ENCODE results near the gene IL36RN.

IL36RN gene

GRCh38 chr2:113054066-113054465 lies 4.9 kb upstream of the IL36RN start:
- in situ Hi-C loops (cut with HindIII; ENCODE audit: low sequenced_read_pairs), result no loop called here
- no peak for DNase-seq (ENCODE audit: low read depth, low spot score)
- TF ChIP-seq CTCF (IDR thresholded peaks at IDR 0.05; ENCODE audit: low read depth, low read length), result no peak
- no peak overlapping the region for H3K4me3 ChIP-seq (ENCODE audit: low read depth, low read length)

- DNase-seq (ENCODE audit: low read depth, low spot score), result no peak
- in situ Hi-C loops (cut with HindIII; ENCODE audit: low sequenced_read_pairs), result no loop called here
- TF ChIP-seq CTCF (IDR thresholded peaks at IDR 0.05; ENCODE audit: low read depth, low read length), result no peak
- H3K4me3 ChIP-seq (ENCODE audit: low read depth, low read length), result no peak overlapping the region
Observed at GRCh38 chr2:113056521-113056920, 2.5 kb upstream of the IL36RN start.

GRCh38 chr2:113057117-113057516 lies 1.9 kb upstream of the IL36RN start:
- in situ Hi-C loops (cut with HindIII; ENCODE audit: low sequenced_read_pairs), result no loop called here
- DNase-seq (ENCODE audit: low read depth, low spot score), result no peak
- no peak overlapping the region for H3K4me3 ChIP-seq (ENCODE audit: low read depth, low read length)
- no peak for TF ChIP-seq CTCF (IDR thresholded peaks at IDR 0.05; ENCODE audit: low read depth, low read length)

GRCh38 chr2:113058411-113058994 lies 495 bp upstream of the IL36RN start:
- no peak overlapping the region for H3K4me3 ChIP-seq (ENCODE audit: low read depth, low read length)
- in situ Hi-C loops (cut with HindIII; ENCODE audit: low sequenced_read_pairs), result no loop called here
- no peak for TF ChIP-seq CTCF (IDR thresholded peaks at IDR 0.05; ENCODE audit: low read depth, low read length)
- DNase-seq (ENCODE audit: low read depth, low spot score), result no peak

- no peak overlapping the region for H3K4me3 ChIP-seq (ENCODE audit: low read depth, low read length)
- no peak for DNase-seq (ENCODE audit: low read depth, low spot score)
- no peak for TF ChIP-seq CTCF (IDR thresholded peaks at IDR 0.05; ENCODE audit: low read depth, low read length)
- in situ Hi-C loops (cut with HindIII; ENCODE audit: low sequenced_read_pairs), result no loop called here
Observed at GRCh38 chr2:113060396-113060795, 1.4 kb downstream of the IL36RN start.

- in situ Hi-C loops (cut with HindIII; ENCODE audit: low sequenced_read_pairs), result no loop called here
- no peak for TF ChIP-seq CTCF (IDR thresholded peaks at IDR 0.05; ENCODE audit: low read depth, low read length)
- no peak for DNase-seq (ENCODE audit: low read depth, low spot score)
- H3K4me3 ChIP-seq (ENCODE audit: low read depth, low read length), result no peak overlapping the region
Observed at GRCh38 chr2:113060796-113061195, 1.8 kb downstream of the IL36RN start.

- no peak overlapping the region for H3K4me3 ChIP-seq (ENCODE audit: low read depth, low read length)
- in situ Hi-C loops (cut with HindIII; ENCODE audit: low sequenced_read_pairs), result no loop called here
- no peak for TF ChIP-seq CTCF (IDR thresholded peaks at IDR 0.05; ENCODE audit: low read depth, low read length)
- no peak for DNase-seq (ENCODE audit: low read depth, low spot score)
Observed at GRCh38 chr2:113061241-113061640, 2.2 kb downstream of the IL36RN start.

Data from astrocyte of the spinal cord (primary cell).